PFSK-1 (cell line): ENCODE results near the gene CAMK1D.

Experiments
- FOXP2 ChIP-seq: optimal IDR thresholded peaks from 2 replicates; pipeline ENCODE3; 2011; ENCODE audit warnings: borderline replicate concordance, control low read depth, inconsistent platforms; ENCODE audit not compliant: insufficient read depth; ENCODE audit errors: extremely low read length, extremely low read depth
- POLR2AphosphoS5 ChIP-seq: IDR thresholded peaks from 2 replicates; pipeline ENCODE4 v1.6.1; 2012; ENCODE audit warnings: low read depth, mild to moderate bottlenecking, control low read depth, low read length, moderate library complexity
- REST ChIP-seq, 2 experiments: IDR thresholded peaks; 2 replicates each; pipeline versions ENCODE4 v1.6.1 to v1.8.0; 2011 to 2012; ENCODE audit warnings: low read depth in 2 of 2, low read length in 2 of 2, control low read depth in 1 of 2, inconsistent platforms in 1 of 2, mild to moderate bottlenecking in 1 of 2, moderate library complexity in 1 of 2; ENCODE audit not compliant: insufficient read depth in 1 of 2
- SIN3A ChIP-seq: IDR thresholded peaks from 2 replicates; pipeline ENCODE4 v1.6.1; 2012; ENCODE audit warnings: mild to moderate bottlenecking, low read length, moderate library complexity, borderline replicate concordance; ENCODE audit not compliant: insufficient read depth
- TAF1 ChIP-seq: IDR thresholded peaks from 2 replicates; pipeline ENCODE4 v1.6.1; 2012; ENCODE audit warnings: low read length, control low read depth, borderline replicate concordance; ENCODE audit not compliant: insufficient read depth

Gene CAMK1D

GRCh38 chr10:12476656-12477055 lies 127.3 kb downstream of the CAMK1D start:
- no peak for TF ChIP-seq TAF1
- no peak for TF ChIP-seq SIN3A
- TF ChIP-seq REST (IDR thresholded peaks at IDR 0.05; ENCODE audit: insufficient read depth in 1 of 2, low read depth in 2 of 2, low read length in 2 of 2), result no peak
- no peak for TF ChIP-seq FOXP2
- no peak for TF ChIP-seq POLR2AphosphoS5

GRCh38 chr10:12479437-12479844 lies 130.1 kb downstream of the CAMK1D start:
- TF ChIP-seq REST (IDR thresholded peaks at IDR 0.05; ENCODE audit: insufficient read depth in 1 of 2, low read depth in 2 of 2, low read length in 2 of 2) (no peak), TAF1 (no peak), SIN3A (no peak), FOXP2 (no peak), POLR2AphosphoS5 (no peak)

- TF ChIP-seq SIN3A (no peak), TAF1 (no peak), POLR2AphosphoS5 (no peak), FOXP2 (no peak), REST (IDR thresholded peaks at IDR 0.05; ENCODE audit: insufficient read depth in 1 of 2, low read depth in 2 of 2, low read length in 2 of 2) (no peak)
Measured at GRCh38 chr10:12479924-12480323, 130.6 kb downstream of the CAMK1D start.

GRCh38 chr10:12480440-12480839 lies 131.1 kb downstream of the CAMK1D start:
- no peak for TF ChIP-seq SIN3A

- TF ChIP-seq FOXP2 (no peak), SIN3A (no peak), TAF1 (no peak), POLR2AphosphoS5 (no peak), REST (IDR thresholded peaks at IDR 0.05; ENCODE audit: insufficient read depth in 1 of 2, low read depth in 2 of 2, low read length in 2 of 2) (no peak)
Measured at GRCh38 chr10:12481924-12482323, 132.6 kb downstream of the CAMK1D start.

- no peak for TF ChIP-seq FOXP2
- TF ChIP-seq POLR2AphosphoS5, result no peak
- TF ChIP-seq TAF1, result no peak
- no peak for TF ChIP-seq SIN3A
- no peak for TF ChIP-seq REST (IDR thresholded peaks at IDR 0.05; ENCODE audit: insufficient read depth in 1 of 2, low read depth in 2 of 2, low read length in 2 of 2)
Measured at GRCh38 chr10:12482587-12482986, 133.2 kb downstream of the CAMK1D start.
